Effector memory CD8-positive, alpha-beta T cell (primary cell): ENCODE data around the gene NSG1.
"Not testable (repeated sequence)": the region's sequence is repeated elsewhere in the genome, so short reads cannot be mapped to it uniquely, and the experiment has no call there.

ENCODE experiments used
- ATAC-seq: fragments of 150-1000 bp; cut with Tn5 transposase; replicated peaks from 2 replicates; pipeline ENCODE4 v1.10.0; 2021; ENCODE audit warnings: mild to moderate bottlenecking, moderate library complexity
- DNase-seq, 3 experiments: peaks; one replicate each; pipeline ENCODE4 v3.0.0; 2021
- H3K27ac Mint-ChIP-seq, 2 donors: one replicate each; pipeline ENCODE4 v1.8.0; 2022; ENCODE audit warnings: mild to moderate bottlenecking in 2 of 2, mixed read lengths in 2 of 2, moderate library complexity in 2 of 2
- H3K27me3 Mint-ChIP-seq, 2 donors: one replicate each; pipeline ENCODE4 v1.8.0; 2022; ENCODE audit warnings: mixed read lengths in 2 of 2
- H3K36me3 Mint-ChIP-seq: one replicate; pipeline ENCODE4 v1.8.0; 2022; ENCODE audit warnings: mild to moderate bottlenecking, moderate library complexity, mixed read lengths; ENCODE audit not compliant: insufficient read depth
- H3K4me1 Mint-ChIP-seq, 2 donors: one replicate each; pipeline ENCODE4 v1.8.0; 2022; ENCODE audit warnings: low read depth in 2 of 2, mixed read lengths in 2 of 2
- H3K4me3 Mint-ChIP-seq, 2 donors: one replicate each; pipeline ENCODE4 v1.8.0; 2022; ENCODE audit warnings: mild to moderate bottlenecking in 2 of 2, mixed read lengths in 2 of 2, moderate library complexity in 2 of 2
- H3K9me3 Mint-ChIP-seq, 2 donors: one replicate each; pipeline ENCODE4 v1.8.0; 2022; ENCODE audit warnings: mixed read lengths in 2 of 2
- total RNA-seq, 9 experiments: gene quantifications; one replicate each; lab custom pipeline; 2026; lab: John Stamatoyannopoulos, UW

NSG1 gene
- 0.49 to 37.3 (median 8.0) reads per million in 9 experiments for total RNA-seq

- H3K36me3 Mint-ChIP-seq = no peaks in the 10 kb centered on the region
- peak within 1 kb of the TSS; percentile 63 to 65 for H3K27ac Mint-ChIP-seq
- peaks cover 33 to 59% of the 10 kb centered on the region in 2 donors for H3K27me3 Mint-ChIP-seq
- H3K4me1 Mint-ChIP-seq = peaks cover 14 to 17% of the 10 kb centered on the region in 2 donors
- DNase-seq (peak; percentile 25 to 36 (median 25)), ATAC-seq (peak; percentile 69)
- peak within 1 kb of the TSS; percentile 87 to 90 for H3K4me3 Mint-ChIP-seq
- H3K9me3 Mint-ChIP-seq = no peaks in the 10 kb centered on the region
Measured at GRCh38 chr4:4386736-4387392, at the start of gene NSG1. Gene NSG1, plus strand, starts transcription at chr4:4387102. Its CDS starts 528 bp downstream, at chr4:4387630.

- Mint-ChIP-seq H3K27ac (peak overlapping the region in 1 of 2 donors; percentile 35), H3K9me3 (no peaks in the 10 kb centered on the region), H3K36me3 (peaks cover 2% of the 10 kb centered on the region), H3K4me1 (peaks cover 0 to 8% of the 10 kb centered on the region in 2 donors), H3K27me3 (no peaks in the 10 kb centered on the region), H3K4me3 (no peak overlapping the region)
- DNase-seq (no peak), ATAC-seq (no peak)
Measured at GRCh38 chr4:4338210-4339001, 48.5 kb upstream of the NSG1 start.

- Mint-ChIP-seq H3K9me3 (no peaks in the 10 kb centered on the region), H3K27me3 (no peaks in the 10 kb centered on the region), H3K27ac (no peak overlapping the region), H3K36me3 (peaks cover 2% of the 10 kb centered on the region), H3K4me3 (no peak overlapping the region), H3K4me1 (peaks cover 0 to 6% of the 10 kb centered on the region in 2 donors)
- ATAC-seq (no peak), DNase-seq (no peak)
Measured at GRCh38 chr4:4339504-4340085, 47.3 kb upstream of the NSG1 start.

- Mint-ChIP-seq H3K4me1 (peaks cover 0 to 2% of the 10 kb centered on the region in 2 donors), H3K36me3 (peaks cover 2% of the 10 kb centered on the region), H3K9me3 (no peaks in the 10 kb centered on the region), H3K27me3 (no peaks in the 10 kb centered on the region), H3K4me3 (no peak overlapping the region), H3K27ac (no peak overlapping the region)
- ATAC-seq (no peak), DNase-seq (no peak)
Measured at GRCh38 chr4:4341861-4342650, 44.8 kb upstream of the NSG1 start.

GRCh38 chr4:4343038-4343437 lies 43.9 kb upstream of the NSG1 start:
- Mint-ChIP-seq H3K4me1 (peaks cover 4 to 10% of the 10 kb centered on the region in 2 donors), H3K27me3 (no peaks in the 10 kb centered on the region), H3K9me3 (no peaks in the 10 kb centered on the region), H3K36me3 (peaks cover 2% of the 10 kb centered on the region), H3K27ac (no peak overlapping the region), H3K4me3 (no peak overlapping the region)
- DNase-seq (no peak), ATAC-seq (no peak)

- H3K36me3 Mint-ChIP-seq = peaks cover 3% of the 10 kb centered on the region
- no peaks in the 10 kb centered on the region for H3K27me3 Mint-ChIP-seq
- H3K4me1 Mint-ChIP-seq = peaks cover 14 to 24% of the 10 kb centered on the region in 2 donors
- no peak overlapping the region for H3K4me3 Mint-ChIP-seq
- ATAC-seq (no peak), DNase-seq (no peak)
- no peak overlapping the region for H3K27ac Mint-ChIP-seq
- peaks cover 0 to 2% of the 10 kb centered on the region in 2 donors for H3K9me3 Mint-ChIP-seq
Measured at GRCh38 chr4:4344915-4345527, 41.9 kb upstream of the NSG1 start.

- peak overlapping the region; percentile 62 to 84 for H3K27ac Mint-ChIP-seq
- H3K4me1 Mint-ChIP-seq = peaks cover 14 to 24% of the 10 kb centered on the region in 2 donors
- peak overlapping the region; percentile 44 to 57 for H3K4me3 Mint-ChIP-seq
- no peaks in the 10 kb centered on the region for H3K27me3 Mint-ChIP-seq
- H3K36me3 Mint-ChIP-seq = peaks cover 3% of the 10 kb centered on the region
- DNase-seq (no peak), ATAC-seq (no peak)
- peaks cover 0 to 2% of the 10 kb centered on the region in 2 donors for H3K9me3 Mint-ChIP-seq
Measured at GRCh38 chr4:4347585-4347984, 39.3 kb upstream of the NSG1 start.

GRCh38 chr4:4348585-4348984 lies 38.3 kb upstream of the NSG1 start:
- peaks cover 14 to 24% of the 10 kb centered on the region in 2 donors for H3K4me1 Mint-ChIP-seq
- H3K27ac Mint-ChIP-seq = peak overlapping the region; percentile 84 to 91
- peak overlapping the region; percentile 55 to 57 for H3K4me3 Mint-ChIP-seq
- not testable (repeated sequence) for H3K27me3 Mint-ChIP-seq, H3K9me3 Mint-ChIP-seq, H3K36me3 Mint-ChIP-seq
- ATAC-seq (peak; percentile 90), DNase-seq (peak; percentile 23 to 52 (median 24))

- H3K27me3 Mint-ChIP-seq = no peaks in the 10 kb centered on the region
- H3K4me3 Mint-ChIP-seq = no peak overlapping the region
- H3K36me3 Mint-ChIP-seq = peaks cover 3% of the 10 kb centered on the region
- peaks cover 14 to 24% of the 10 kb centered on the region in 2 donors for H3K4me1 Mint-ChIP-seq
- H3K9me3 Mint-ChIP-seq = peaks cover 0 to 2% of the 10 kb centered on the region in 2 donors
- DNase-seq = no peak
- ATAC-seq = no peak
- H3K27ac Mint-ChIP-seq = no peak overlapping the region
Measured at GRCh38 chr4:4349867-4350266, 37.0 kb upstream of the NSG1 start.

GRCh38 chr4:4350909-4351308 lies 36.0 kb upstream of the NSG1 start:
- Mint-ChIP-seq H3K27ac (no peak overlapping the region), H3K4me1 (peaks cover 14 to 31% of the 10 kb centered on the region in 2 donors), H3K36me3 (peaks cover 3% of the 10 kb centered on the region), H3K4me3 (no peak overlapping the region), H3K9me3 (peaks cover 0 to 2% of the 10 kb centered on the region in 2 donors), H3K27me3 (peaks cover 0 to 5% of the 10 kb centered on the region in 2 donors)
- DNase-seq (no peak), ATAC-seq (no peak)

GRCh38 chr4:4355302-4355701 lies 31.6 kb upstream of the NSG1 start:
- Mint-ChIP-seq H3K4me3 (no peak overlapping the region), H3K27me3 (peaks cover 4 to 42% of the 10 kb centered on the region in 2 donors), H3K27ac (no peak overlapping the region), H3K9me3 (no peaks in the 10 kb centered on the region), H3K36me3 (no peaks in the 10 kb centered on the region), H3K4me1 (peaks cover 0 to 8% of the 10 kb centered on the region in 2 donors)
- no peak for DNase-seq
- no peak for ATAC-seq

- no peak overlapping the region for H3K27ac Mint-ChIP-seq
- ATAC-seq (no peak), DNase-seq (no peak)
- H3K27me3 Mint-ChIP-seq = peaks cover 11 to 53% of the 10 kb centered on the region in 2 donors
- no peaks in the 10 kb centered on the region for H3K36me3 Mint-ChIP-seq
- H3K4me3 Mint-ChIP-seq = no peak overlapping the region
- peaks cover 0 to 8% of the 10 kb centered on the region in 2 donors for H3K4me1 Mint-ChIP-seq
- no peaks in the 10 kb centered on the region for H3K9me3 Mint-ChIP-seq
Measured at GRCh38 chr4:4356106-4357041, 30.5 kb upstream of the NSG1 start.
